GM06990 (cell line): Measurements from ENCODE around the gene CEACAM18.
"Not testable (repeated sequence)": the region's sequence is repeated elsewhere in the genome, so short reads cannot be mapped to it uniquely, and the experiment has no call there.

Source experiments
- DNase-seq: peaks from one replicate; pipeline ENCODE4 v3.0.0-alpha.2; 2011; ENCODE audit not compliant: insufficient read length; ENCODE audit errors: extremely low read depth
- H3K27me3 ChIP-seq: replicated peaks from 2 replicates; pipeline ENCODE4 v1.6.0; 2011; ENCODE audit warnings: low read length; ENCODE audit not compliant: control insufficient read depth, insufficient read depth
- H3K36me3 ChIP-seq: 2 replicates; pipeline ENCODE4 v1.5.1; 2011; ENCODE audit warnings: low read length; ENCODE audit not compliant: control insufficient read depth, insufficient read depth
- H3K4me3 ChIP-seq: replicated peaks from 2 replicates; pipeline ENCODE4 v1.5.1; 2011; ENCODE audit warnings: low read depth, mild to moderate bottlenecking, control low read depth, low read length
- TF ChIP-seq, protein P1 (sequence below): IDR thresholded peaks from 2 replicates; pipeline ENCODE4 v1.5.1; 2011; ENCODE audit warnings: low read length, control low read depth, mild to moderate bottlenecking, inconsistent platforms; ENCODE audit not compliant: insufficient read depth, poor library complexity, severe bottlenecking

The CEACAM18 gene

GRCh38 chr19:51458899-51459505 lies 19.3 kb upstream of the CEACAM18 start:
- Histone ChIP-seq H3K36me3 (no peaks in the 10 kb centered on the region), H3K4me3 (no peak overlapping the region), H3K27me3 (no peaks in the 10 kb centered on the region; the same call in none of the 2 replicates)
- TF ChIP-seq, protein P1, sequence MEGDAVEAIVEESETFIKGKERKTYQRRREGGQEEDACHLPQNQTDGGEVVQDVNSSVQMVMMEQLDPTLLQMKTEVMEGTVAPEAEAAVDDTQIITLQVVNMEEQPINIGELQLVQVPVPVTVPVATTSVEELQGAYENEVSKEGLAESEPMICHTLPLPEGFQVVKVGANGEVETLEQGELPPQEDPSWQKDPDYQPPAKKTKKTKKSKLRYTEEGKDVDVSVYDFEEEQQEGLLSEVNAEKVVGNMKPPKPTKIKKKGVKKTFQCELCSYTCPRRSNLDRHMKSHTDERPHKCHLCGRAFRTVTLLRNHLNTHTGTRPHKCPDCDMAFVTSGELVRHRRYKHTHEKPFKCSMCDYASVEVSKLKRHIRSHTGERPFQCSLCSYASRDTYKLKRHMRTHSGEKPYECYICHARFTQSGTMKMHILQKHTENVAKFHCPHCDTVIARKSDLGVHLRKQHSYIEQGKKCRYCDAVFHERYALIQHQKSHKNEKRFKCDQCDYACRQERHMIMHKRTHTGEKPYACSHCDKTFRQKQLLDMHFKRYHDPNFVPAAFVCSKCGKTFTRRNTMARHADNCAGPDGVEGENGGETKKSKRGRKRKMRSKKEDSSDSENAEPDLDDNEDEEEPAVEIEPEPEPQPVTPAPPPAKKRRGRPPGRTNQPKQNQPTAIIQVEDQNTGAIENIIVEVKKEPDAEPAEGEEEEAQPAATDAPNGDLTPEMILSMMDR = no peak
- DNase-seq = no peak

DNA sequence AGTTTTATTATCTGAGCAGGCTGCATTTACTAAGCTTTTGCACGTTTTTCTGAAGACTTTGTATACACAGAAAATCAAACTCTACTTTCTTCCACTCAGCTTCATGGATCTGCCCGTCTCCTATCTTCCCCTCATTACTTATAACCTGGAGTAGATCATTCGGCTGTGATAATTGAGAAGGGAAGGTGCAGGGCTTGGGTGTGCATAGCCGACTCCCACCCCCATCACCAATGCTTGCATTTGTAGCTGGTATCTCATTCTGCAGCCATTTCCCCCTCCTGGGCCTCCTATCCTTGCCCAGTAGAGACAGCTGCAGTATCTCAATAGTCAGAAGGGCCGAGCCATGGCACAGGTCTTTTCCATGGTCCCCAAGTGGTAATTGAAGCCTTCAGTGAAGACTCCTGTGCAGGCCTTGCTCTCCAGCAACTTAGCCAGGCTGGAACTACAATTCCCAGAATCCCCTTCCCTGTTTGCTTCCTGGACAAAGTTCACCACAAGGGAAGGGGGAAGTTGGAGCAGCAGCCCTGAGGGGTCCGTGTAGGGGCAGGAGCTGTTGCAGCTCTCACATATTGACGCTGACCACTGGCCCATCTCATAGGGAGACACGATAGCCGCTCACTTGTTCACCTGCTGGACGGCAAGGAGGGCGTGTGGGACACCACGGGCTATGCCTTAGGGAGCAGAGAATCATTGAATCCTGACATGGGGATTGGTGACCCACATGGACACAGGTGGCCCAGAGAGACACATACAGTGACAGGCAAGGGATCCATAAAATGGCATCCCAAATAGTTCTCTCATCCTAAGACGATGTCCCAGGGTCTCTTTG lies 18.0 kb upstream of the CEACAM18 start:
- no peak overlapping the region; the same call in 1 of the 2 replicates for H3K4me3 ChIP-seq
- TF ChIP-seq, protein P1 = no peak
- no peak for DNase-seq
- H3K27me3 ChIP-seq = no peaks in the 10 kb centered on the region; the same call in none of the 2 replicates
- H3K36me3 ChIP-seq = no peaks in the 10 kb centered on the region

GRCh38 chr19:51461723-51462161 lies 16.6 kb upstream of the CEACAM18 start:
- Histone ChIP-seq H3K36me3 (no peaks in the 10 kb centered on the region), H3K4me3 (no peak overlapping the region), H3K27me3 (no peaks in the 10 kb centered on the region; the same call in 1 of the 2 replicates)
- no peak for DNase-seq
- TF ChIP-seq, protein P1 = no peak

DNA sequence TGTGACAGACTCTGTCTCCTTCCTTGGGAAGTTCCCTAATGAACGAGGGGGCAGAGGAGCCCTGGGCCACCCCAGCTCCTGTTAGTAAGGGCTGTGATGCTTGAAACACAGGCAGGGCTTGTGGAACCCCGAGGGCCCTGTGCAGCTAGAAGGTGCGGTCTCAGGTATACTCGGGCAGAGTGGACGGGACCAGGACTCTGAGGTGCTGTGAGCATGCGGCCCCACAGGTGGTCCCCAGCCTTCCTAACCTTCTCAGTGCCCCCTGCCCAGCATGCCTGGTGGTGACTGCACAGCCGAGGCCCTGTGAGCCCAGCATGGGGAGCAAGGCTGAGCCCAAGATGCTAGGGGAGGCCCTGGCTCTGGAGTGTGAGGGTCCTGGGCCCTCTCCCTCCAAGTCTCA lies 16.1 kb upstream of the CEACAM18 start:
- no peaks in the 10 kb centered on the region for H3K36me3 ChIP-seq
- TF ChIP-seq, protein P1 = no peak

GRCh38 chr19:51462681-51463080 lies 15.7 kb upstream of the CEACAM18 start:
- no peaks in the 10 kb centered on the region; the same call in 1 of the 2 replicates for H3K27me3 ChIP-seq
- TF ChIP-seq, protein P1 = no peak
- DNase-seq = no peak

More for the DNA sequence above, 16.1 kb upstream of the CEACAM18 start:
- DNase-seq = no peak
- H3K27me3 ChIP-seq = no peaks in the 10 kb centered on the region; the same call in 1 of the 2 replicates
- H3K4me3 ChIP-seq = no peak overlapping the region

GRCh38 chr19:51463976-51464581 lies 14.3 kb upstream of the CEACAM18 start:
- H3K36me3 ChIP-seq, H3K4me3 ChIP-seq, H3K27me3 ChIP-seq, DNase-seq: not testable (repeated sequence)

More at GRCh38 chr19:51462681-51463080, 15.7 kb upstream of the CEACAM18 start:
- H3K36me3 ChIP-seq = no peaks in the 10 kb centered on the region
- H3K4me3 ChIP-seq = no peak overlapping the region
